Midbrain (tissue), 1 donor: ENCODE measurements around the gene SPSB4.
"Not testable (repeated sequence)": the region's sequence is repeated elsewhere in the genome, so short reads cannot be mapped to it uniquely, and the experiment has no call there.

Source experiments
- DNase-seq: peaks from one replicate; lab custom pipeline; 2025; lab: John Stamatoyannopoulos, UW

Gene SPSB4

GRCh38 chr3:141116721-141117120, 65.6 kb downstream of the SPSB4 start:
- no peak for DNase-seq

DNA sequence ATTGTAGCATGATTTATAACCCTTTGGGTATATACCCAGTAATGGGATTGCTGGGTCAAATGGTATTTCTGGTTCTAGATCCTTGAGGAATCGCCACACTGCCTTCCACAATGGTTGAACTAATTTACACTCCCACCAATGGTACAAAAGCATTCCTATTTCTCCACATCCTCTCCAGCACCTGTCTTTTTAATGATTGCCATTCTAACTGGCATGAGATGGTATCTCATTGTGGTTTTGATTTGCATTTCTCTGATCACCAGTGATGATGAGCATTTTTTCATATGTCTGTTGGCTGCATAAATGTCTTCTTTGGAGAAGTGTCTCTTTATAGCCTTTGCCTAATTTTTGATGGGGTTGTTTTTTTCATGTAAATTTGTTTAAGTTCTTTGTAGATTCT, 66.8 kb downstream of the SPSB4 start:
- DNase-seq: not testable (repeated sequence)

DNA sequence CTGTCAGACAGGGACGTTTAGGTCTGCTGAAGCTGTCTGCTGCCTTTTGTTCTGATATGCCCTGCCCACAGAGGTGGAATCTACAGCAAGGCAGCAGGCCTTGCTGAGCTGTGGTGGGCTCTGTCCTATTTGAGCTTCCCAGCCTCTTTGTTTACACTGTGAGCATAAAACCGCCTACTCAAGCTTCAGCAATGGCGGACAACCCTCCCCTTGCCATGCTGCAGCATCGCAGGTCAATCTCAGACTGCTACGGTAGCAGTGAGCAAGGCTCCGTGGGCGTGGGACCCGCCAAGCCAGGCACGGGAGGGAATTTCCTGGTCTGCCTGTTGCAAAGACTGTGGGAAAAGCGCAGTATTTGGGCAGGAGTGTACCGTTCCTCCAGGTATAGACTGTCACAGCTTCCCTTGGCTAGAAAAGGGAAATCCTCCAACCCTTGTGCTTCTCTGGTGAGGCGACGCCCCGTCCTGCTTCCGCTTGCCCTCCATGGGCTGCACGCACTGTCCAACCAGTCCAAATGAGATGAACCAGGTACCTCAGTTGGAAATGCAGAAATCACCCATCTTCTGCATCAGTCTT, 71.4 kb downstream of the SPSB4 start:
- no peak for DNase-seq

GRCh38 chr3:141123677-141124410, 72.7 kb downstream of the SPSB4 start:
- no peak for DNase-seq

DNA sequence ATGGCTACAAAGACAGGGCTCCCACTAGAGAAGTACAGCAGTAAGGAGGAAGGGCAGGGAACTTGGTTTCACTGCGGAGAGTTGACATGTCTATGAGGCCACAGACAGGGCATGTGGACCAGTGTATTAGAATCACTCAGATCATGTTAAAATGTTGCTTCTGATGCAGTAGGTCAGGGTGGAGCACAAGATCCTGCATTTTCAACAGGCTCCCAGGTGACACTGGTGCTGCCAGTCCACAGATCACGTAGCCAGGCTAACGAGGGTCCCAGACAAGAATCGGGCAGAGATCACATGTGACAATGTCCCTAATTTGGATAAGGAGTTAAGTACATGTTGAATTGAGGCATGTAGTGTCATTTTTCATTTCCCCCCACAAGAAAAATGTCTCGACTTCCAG, 73.6 kb downstream of the SPSB4 start:
- DNase-seq: no peak

GRCh38 chr3:141125351-141125750, 74.2 kb downstream of the SPSB4 start:
- no peak for DNase-seq

- no peak for DNase-seq
Measured at GRCh38 chr3:141126661-141127343, 75.7 kb downstream of the SPSB4 start.

DNA sequence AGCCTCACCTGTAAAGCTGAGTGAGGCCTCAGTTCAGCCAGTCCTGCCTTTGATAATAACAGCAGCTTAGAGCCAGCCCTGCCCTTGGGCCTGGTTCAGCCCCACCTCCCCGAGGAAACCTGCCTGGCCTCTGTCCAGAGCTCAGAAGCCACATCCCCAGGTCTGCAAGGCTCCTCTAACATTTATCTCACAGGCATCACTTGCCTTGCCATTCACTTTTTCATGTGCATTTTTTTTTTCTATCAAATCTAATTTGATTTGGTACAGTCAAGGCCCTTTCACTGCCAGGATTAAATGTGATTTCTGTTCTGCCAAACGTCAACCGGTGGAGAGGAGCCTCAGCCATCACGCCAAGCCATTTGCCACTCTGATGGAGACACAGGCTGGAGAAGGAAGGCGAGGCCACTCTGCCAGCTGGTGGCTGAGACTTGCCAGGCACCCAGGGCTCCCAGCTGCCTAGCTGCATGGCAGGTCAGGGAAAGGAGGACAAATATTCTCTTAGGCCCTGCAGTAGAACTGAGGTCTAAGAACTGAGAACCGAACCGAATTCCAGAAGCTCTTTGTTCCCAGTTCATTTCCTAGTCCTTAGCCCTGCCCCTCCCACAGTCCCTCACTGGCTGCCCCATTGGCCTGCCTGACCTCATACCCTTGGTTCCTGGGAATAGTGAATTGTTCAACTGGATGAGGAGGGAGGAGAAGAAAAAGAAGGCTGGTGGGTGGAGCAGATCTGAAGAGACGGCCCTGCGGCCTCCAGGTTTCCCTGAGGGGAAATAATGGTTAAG, 76.4 kb downstream of the SPSB4 start:
- no peak for DNase-seq

DNA sequence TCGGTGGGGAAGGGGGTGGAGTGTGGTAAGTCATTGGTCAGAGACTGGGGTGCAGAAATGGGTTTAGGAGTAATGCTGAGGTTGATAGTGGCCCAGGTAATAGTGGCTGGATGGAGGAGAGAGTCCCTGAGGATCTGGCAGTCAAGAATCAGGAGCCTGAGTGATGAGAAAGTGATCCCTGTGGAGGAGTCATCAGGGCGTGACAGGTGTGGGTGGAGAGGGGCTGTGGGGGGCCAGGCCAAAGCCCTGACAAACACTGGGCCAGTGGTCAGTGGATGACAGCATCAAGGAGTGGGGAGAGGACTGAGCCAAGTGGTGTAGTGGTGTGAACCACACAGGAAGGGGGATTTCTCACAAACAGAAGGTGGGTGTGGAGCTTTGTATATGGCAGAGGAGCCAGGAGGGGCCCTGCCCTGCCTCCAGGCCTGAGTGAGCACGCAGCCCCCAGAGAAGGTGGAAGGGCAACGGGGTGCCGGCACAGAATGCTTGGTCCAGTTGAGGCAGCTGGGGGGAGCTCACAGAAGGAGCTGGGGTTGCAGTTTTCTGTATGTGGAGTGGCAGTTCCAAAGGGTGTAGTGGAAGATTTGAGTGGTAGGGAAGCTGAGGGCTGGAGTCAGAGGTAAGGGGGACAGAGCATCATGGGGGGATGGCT, 77.1 kb downstream of the SPSB4 start:
- DNase-seq: no peak

- no peak for DNase-seq
Measured at GRCh38 chr3:141129049-141129448, 77.9 kb downstream of the SPSB4 start.

DNA sequence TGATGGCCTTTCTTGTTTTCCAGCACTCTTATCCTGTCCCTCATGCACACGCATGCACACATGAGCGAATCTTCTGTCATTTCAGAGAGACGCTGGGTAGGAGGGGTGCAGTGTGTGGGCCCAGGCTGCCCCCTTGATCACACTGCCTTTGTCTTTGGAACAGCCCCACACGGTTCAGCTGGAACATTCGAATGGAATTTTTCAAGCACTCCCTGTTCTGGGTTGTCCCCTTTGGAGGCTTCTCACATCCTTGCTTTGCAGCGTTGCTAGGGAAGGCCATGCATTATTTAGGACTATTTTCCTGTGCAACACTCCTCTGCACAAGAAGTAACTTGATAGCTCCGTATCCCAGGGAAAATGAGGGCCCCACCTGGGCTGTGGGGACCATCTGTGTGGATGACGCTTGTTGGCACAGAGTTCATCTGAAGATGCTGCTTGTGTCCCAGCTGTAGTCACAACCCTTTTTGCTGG, 78.4 kb downstream of the SPSB4 start:
- DNase-seq: no peak

GRCh38 chr3:141143517-141143916, 92.4 kb downstream of the SPSB4 start:
- DNase-seq: no peak

- no peak for DNase-seq
Measured at GRCh38 chr3:141146979-141147470, 95.9 kb downstream of the SPSB4 start.

DNA sequence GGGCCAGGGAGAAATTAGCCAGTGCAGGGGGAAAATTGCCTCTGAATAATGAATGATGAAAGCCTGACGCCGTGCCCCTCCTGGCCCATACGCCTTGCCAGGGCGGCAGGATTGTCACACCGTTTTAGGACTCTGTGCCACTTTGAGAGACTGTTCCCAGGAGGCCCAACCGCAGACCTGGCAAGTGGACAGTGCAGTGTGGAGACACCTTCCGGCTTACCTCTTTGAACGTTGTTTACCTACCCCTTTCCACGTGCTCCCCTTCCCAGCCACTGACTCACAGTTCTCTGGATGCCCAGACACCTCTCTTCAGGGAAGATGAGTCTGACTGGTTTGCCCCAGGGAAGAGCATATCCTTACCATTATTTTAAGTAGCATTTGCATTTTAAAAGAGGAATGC, 96.5 kb downstream of the SPSB4 start:
- no peak for DNase-seq

- DNase-seq: no peak
Measured at GRCh38 chr3:141148169-141148568, 97.0 kb downstream of the SPSB4 start.

GRCh38 chr3:141148770-141149169, 97.6 kb downstream of the SPSB4 start:
- no peak for DNase-seq

DNA sequence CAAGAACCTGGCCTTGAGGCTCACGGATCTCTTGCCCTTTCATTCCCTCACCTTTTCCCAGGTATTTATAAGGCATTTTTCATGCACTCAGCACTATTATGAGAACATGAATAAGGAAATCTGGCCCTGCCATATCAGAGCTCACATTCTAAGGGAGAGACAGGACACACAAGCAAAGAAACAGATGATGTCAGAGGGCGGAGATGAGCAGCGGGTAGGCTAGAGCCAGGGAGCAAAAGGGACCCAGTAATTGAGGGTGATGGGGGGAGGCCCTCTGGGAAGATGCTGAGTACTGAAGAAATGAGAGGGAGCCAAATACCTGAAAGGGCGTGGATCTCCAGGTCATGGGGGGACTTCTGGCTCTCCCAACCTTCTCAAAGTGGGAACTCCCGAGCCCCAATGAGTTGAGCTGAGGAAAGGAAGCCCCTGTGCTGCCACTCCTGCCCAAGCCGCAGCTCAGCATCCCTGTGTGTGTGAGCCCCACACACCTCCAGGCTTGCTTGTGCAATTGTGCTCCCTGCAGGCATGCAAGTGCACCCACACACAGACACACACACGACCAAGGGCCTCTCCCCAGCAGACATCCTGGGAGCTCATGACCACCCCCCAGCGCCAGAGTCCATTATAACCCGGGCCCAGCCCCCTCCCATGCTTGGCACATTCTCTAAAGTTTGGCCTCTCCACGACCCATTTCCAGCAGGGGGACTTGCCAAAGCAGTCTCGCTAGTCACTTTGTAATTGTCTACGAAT, 99.1 kb downstream of the SPSB4 start:
- DNase-seq: no peak

DNA sequence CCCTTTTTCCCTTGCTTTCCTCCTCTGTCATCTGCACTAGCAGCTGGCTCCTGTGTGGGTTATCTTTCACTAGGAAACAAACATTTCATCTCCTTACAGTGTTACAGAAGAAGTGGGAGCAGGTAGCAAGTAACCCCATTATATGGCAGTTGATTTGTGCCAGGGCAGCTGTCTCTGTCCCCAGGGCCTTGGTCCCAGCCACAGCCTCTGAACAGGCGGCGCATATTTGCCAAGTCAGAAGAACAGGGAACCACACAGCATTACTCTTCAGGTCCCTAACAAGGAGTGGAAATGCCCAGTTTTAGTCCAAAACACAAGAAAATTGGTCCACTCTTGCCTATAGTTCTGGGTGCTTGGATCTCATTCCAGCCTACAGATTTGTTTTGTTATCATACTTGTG, 99.8 kb downstream of the SPSB4 start:
- DNase-seq: no peak

DNA sequence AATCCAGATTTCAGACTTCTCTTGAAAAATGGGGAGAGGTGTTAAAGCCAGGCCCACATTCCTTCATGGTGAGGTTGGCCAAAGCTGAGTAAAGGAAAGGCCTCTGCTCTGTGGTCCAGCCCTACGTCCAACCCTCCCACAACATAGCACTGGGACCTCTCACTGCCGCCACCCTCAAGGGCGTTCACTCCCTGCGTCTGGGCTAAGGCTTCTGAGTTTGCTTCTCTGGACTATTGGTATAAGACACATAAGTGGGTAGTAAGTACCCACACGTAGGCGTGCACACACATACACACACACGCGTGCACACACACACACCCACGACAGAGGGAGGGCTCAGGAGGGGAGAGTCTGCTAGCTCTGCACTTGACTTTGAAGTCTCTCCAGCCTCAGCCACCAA, 100.3 kb downstream of the SPSB4 start:
- DNase-seq: no peak

DNA sequence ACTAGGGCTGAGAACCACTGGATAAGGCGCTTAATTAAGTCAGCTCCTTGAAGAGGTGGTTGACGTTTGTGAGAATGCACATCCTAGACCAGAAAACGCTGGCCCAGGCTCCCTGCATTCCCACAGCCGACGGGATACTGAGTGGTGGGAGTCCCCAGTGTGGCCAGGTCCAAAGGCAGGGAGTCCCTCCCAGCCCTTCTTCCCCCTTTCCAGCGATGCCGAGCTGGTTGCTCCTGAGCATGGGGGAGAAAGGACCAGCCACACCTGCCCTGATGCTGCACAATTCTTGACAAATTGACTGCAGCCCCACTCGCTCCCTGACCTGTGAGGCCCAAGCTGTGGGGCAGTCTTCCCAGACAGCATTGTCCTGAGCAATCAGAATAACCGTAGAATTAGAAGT, 101.0 kb downstream of the SPSB4 start:
- no peak for DNase-seq
